HG02973 (cell line): ENCODE measurements around the gene DYDC2.
"Not testable (repeated sequence)": the region's sequence is repeated elsewhere in the genome, so short reads cannot be mapped to it uniquely, and the experiment has no call there.

Experiments
- ATAC-seq: cut with Tn5 transposase; IDR thresholded peaks from one replicate; pipeline ENCODE4 v1.9.1; 2021; ENCODE audit warnings: moderate library complexity; ENCODE audit not compliant: unreplicated experiment

The DYDC2 gene

GRCh38 chr10:80411681-80412220 is 55.2 kb downstream of the DYDC2 start:
- ATAC-seq, result no peak

- no peak for ATAC-seq
Observed at GRCh38 chr10:80412486-80412885, 55.9 kb downstream of the DYDC2 start.

- no peak for ATAC-seq
Observed at GRCh38 chr10:80413271-80413996, 56.9 kb downstream of the DYDC2 start.

GRCh38 chr10:80414142-80414895 is 57.7 kb downstream of the DYDC2 start:
- no peak for ATAC-seq

- no peak for ATAC-seq
Observed at GRCh38 chr10:80415734-80416478, 59.3 kb downstream of the DYDC2 start.

- no peak for ATAC-seq
Observed at GRCh38 chr10:80416479-80417098, 60.0 kb downstream of the DYDC2 start.

GRCh38 chr10:80417256-80417655 is 60.7 kb downstream of the DYDC2 start:
- ATAC-seq, result not testable (repeated sequence)
